Measurements from ENCODE around the gene KIF21B.

KIF21B gene

DNA sequence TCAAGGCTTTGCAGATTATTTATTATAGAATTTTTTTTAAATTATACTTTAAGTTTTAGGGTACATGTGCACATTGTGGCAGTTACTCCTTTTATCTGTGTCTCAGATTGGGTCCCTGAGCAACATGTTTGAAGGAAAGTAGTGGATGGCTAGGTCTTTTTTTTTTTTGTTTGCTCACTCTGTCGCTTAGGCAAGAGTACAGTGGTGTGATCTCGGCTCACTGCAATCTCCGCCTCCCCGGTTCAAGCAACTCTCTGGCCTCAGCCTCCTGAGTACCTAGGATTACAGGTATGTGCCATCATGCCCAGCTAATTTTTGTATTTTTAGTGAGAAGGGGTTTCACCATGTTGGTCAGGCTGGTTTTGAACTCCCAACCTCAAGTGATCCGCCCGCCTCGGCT lies 39.6 kb upstream of the KIF21B start:
- no peak overlapping the region for H3K4me3 ChIP-seq (ENCODE audit: low read depth in 1 of 2, low read length in 2 of 2)
- TF ChIP-seq EZH2 (IDR thresholded peaks at IDR 0.05; ENCODE audit: borderline replicate concordance, low read depth, low read length, severe bottlenecking) = no peak
- TF ChIP-seq, protein P1, sequence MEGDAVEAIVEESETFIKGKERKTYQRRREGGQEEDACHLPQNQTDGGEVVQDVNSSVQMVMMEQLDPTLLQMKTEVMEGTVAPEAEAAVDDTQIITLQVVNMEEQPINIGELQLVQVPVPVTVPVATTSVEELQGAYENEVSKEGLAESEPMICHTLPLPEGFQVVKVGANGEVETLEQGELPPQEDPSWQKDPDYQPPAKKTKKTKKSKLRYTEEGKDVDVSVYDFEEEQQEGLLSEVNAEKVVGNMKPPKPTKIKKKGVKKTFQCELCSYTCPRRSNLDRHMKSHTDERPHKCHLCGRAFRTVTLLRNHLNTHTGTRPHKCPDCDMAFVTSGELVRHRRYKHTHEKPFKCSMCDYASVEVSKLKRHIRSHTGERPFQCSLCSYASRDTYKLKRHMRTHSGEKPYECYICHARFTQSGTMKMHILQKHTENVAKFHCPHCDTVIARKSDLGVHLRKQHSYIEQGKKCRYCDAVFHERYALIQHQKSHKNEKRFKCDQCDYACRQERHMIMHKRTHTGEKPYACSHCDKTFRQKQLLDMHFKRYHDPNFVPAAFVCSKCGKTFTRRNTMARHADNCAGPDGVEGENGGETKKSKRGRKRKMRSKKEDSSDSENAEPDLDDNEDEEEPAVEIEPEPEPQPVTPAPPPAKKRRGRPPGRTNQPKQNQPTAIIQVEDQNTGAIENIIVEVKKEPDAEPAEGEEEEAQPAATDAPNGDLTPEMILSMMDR (IDR thresholded peaks at IDR 0.05; ENCODE audit: borderline replicate concordance, extremely low read depth, low read length, poor library complexity, severe bottlenecking) = no peak
- no peak overlapping the region for H3K9ac ChIP-seq (ENCODE audit: low read depth, low read length)
- no peaks in the 10 kb centered on the region for H3K36me3 ChIP-seq (ENCODE audit: insufficient read depth, low read length)
- DNase-seq (no peak), ATAC-seq (ENCODE audit: insufficient read depth, low read depth) (no peak)
- no peak overlapping the region for H3K27ac ChIP-seq (ENCODE audit: low read length)
- H3K27me3 ChIP-seq (ENCODE audit: insufficient read depth, low read length, poor library complexity) = peaks cover 5% of the 10 kb centered on the region
- H3K79me2 ChIP-seq (ENCODE audit: insufficient read depth, low read length) = no peaks in the 10 kb centered on the region
- H2AFZ ChIP-seq (ENCODE audit: low read depth, low read length) = no peak overlapping the region
- H3K9me3 ChIP-seq (ENCODE audit: insufficient read depth, low read length, severe bottlenecking) = no peaks in the 10 kb centered on the region
- no peaks in the 10 kb centered on the region for H3K4me1 ChIP-seq (ENCODE audit: insufficient read depth, low read length)
- H4K20me1 ChIP-seq (ENCODE audit: insufficient read depth, low read length) = no peaks in the 10 kb centered on the region
- H3K4me2 ChIP-seq (ENCODE audit: insufficient read depth, low read length) = no peak overlapping the region

DNA sequence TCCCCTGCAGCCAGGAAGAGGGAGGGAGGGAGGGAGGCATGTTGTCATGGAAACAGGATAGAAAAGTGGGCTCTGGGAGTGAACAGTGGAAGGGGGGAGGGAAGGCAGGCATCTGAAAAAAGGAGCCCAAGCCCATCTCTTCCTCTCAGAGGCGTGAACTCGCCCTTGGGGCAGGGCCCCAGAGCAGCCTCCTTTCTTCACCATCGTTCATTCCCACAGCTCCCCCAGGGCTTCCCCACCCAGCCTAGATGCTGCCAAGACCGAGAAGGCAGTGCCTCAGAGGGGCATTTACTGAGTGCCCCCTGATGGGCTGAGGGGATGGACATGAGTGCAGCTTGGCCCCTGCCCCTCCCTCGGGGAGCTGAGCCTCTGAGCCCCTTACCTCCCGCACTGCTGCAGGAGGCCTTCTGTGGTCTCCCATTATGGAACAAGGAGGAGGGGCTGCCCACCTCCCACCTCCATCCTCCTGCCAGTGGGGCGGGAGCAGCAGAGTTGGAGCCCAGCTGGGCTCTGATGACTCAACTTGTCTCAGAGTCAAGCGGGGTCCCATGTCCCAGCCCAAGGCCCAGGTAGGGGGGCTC lies 39.1 kb upstream of the KIF21B start:
- Histone ChIP-seq H3K9me3 (ENCODE audit: insufficient read depth, low read length, severe bottlenecking) (no peaks in the 10 kb centered on the region), H3K4me1 (ENCODE audit: insufficient read depth, low read length) (no peaks in the 10 kb centered on the region), H3K27ac (ENCODE audit: low read length) (no peak overlapping the region), H3K27me3 (ENCODE audit: insufficient read depth, low read length, poor library complexity) (peaks cover 3% of the 10 kb centered on the region), H3K36me3 (ENCODE audit: insufficient read depth, low read length) (no peaks in the 10 kb centered on the region), H3K79me2 (ENCODE audit: insufficient read depth, low read length) (no peaks in the 10 kb centered on the region), H4K20me1 (ENCODE audit: insufficient read depth, low read length) (no peaks in the 10 kb centered on the region), H2AFZ (ENCODE audit: low read depth, low read length) (no peak overlapping the region), H3K4me2 (ENCODE audit: insufficient read depth, low read length) (no peak overlapping the region), H3K9ac (ENCODE audit: low read depth, low read length) (no peak overlapping the region), H3K4me3 (ENCODE audit: low read depth in 1 of 2, low read length in 2 of 2) (no peak overlapping the region)
- TF ChIP-seq, protein P1 (IDR thresholded peaks at IDR 0.05; ENCODE audit: borderline replicate concordance, extremely low read depth, low read length, poor library complexity, severe bottlenecking) = no peak
- no peak for TF ChIP-seq EZH2 (IDR thresholded peaks at IDR 0.05; ENCODE audit: borderline replicate concordance, low read depth, low read length, severe bottlenecking)
- DNase-seq (no peak), ATAC-seq (ENCODE audit: insufficient read depth, low read depth) (no peak)

DNA sequence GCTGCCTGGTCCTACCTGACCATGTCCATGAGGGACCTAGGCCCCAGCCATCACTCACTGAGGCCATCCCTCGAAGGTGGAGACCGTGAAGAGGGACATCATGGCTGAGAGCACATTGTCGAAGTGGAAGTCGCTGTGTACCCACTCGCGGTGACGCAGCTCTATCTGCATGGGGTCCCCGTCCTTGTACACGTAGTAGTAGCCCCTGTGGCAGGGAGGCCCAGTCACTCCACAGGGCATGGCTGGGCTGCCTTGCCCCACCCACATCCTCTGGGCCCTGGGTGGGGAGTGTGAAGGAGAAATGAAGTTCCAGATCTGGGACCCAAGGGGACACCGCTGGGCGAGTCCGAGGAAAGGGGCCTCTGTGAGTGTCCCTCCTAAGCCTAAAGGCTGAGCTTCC lies 38.4 kb upstream of the KIF21B start:
- no peak overlapping the region for H3K4me2 ChIP-seq (ENCODE audit: insufficient read depth, low read length)
- TF ChIP-seq, protein P1 (IDR thresholded peaks at IDR 0.05; ENCODE audit: borderline replicate concordance, extremely low read depth, low read length, poor library complexity, severe bottlenecking) = no peak
- no peak for TF ChIP-seq EZH2 (IDR thresholded peaks at IDR 0.05; ENCODE audit: borderline replicate concordance, low read depth, low read length, severe bottlenecking)

More for the DNA sequence above, 38.4 kb upstream of the KIF21B start:
- Histone ChIP-seq H3K4me3 (ENCODE audit: low read depth in 1 of 2, low read length in 2 of 2) (no peak overlapping the region), H3K27me3 (ENCODE audit: insufficient read depth, low read length, poor library complexity) (no peaks in the 10 kb centered on the region), H3K4me1 (ENCODE audit: insufficient read depth, low read length) (no peaks in the 10 kb centered on the region), H3K9ac (ENCODE audit: low read depth, low read length) (no peak overlapping the region), H4K20me1 (ENCODE audit: insufficient read depth, low read length) (no peaks in the 10 kb centered on the region), H2AFZ (ENCODE audit: low read depth, low read length) (no peak overlapping the region), H3K79me2 (ENCODE audit: insufficient read depth, low read length) (no peaks in the 10 kb centered on the region), H3K36me3 (ENCODE audit: insufficient read depth, low read length) (no peaks in the 10 kb centered on the region), H3K27ac (ENCODE audit: low read length) (no peak overlapping the region), H3K9me3 (ENCODE audit: insufficient read depth, low read length, severe bottlenecking) (no peaks in the 10 kb centered on the region)
- DNase-seq = no peak
- ATAC-seq (ENCODE audit: insufficient read depth, low read depth) = no peak

All from DND-41 (cell line).